ENCODE data around the gene OTULINL. TPM values are rescaled to one million over a fixed set of nuclear protein-coding genes. Genes with fewer than 3 reads are reported as not detected.

OTULINL gene
- polyA plus RNA-seq (0.22 to 0.62 TPM (median 0.61 TPM) in 3 replicates), polyA minus RNA-seq (0.16 to 0.59 TPM (median 0.29 TPM) in 3 replicates)
- 0.14 TPM for polyA plus RNA-seq (2011; ENCODE audit: low read depth)
- 0.14 and 0.21 TPM in 2 replicates for polyA plus RNA-seq (2011; cell fraction: cytosol; rRNA removed)
- polyA plus RNA-seq (2011; cell fraction: nucleus; rRNA removed): 0.67 and 0.74 TPM in 2 replicates
- polyA plus RNA-seq (2012; ENCODE audit: low replicate concordance): 0.08 and 0.48 TPM in 2 replicates
- not detected for polyA minus RNA-seq (2011; cell fraction: cytosol; rRNA and poly(A)+ RNA removed)
- polyA minus RNA-seq (2011; cell fraction: nucleus; rRNA and poly(A)+ RNA removed): 0.63 and 0.93 TPM in 2 replicates

DNA sequence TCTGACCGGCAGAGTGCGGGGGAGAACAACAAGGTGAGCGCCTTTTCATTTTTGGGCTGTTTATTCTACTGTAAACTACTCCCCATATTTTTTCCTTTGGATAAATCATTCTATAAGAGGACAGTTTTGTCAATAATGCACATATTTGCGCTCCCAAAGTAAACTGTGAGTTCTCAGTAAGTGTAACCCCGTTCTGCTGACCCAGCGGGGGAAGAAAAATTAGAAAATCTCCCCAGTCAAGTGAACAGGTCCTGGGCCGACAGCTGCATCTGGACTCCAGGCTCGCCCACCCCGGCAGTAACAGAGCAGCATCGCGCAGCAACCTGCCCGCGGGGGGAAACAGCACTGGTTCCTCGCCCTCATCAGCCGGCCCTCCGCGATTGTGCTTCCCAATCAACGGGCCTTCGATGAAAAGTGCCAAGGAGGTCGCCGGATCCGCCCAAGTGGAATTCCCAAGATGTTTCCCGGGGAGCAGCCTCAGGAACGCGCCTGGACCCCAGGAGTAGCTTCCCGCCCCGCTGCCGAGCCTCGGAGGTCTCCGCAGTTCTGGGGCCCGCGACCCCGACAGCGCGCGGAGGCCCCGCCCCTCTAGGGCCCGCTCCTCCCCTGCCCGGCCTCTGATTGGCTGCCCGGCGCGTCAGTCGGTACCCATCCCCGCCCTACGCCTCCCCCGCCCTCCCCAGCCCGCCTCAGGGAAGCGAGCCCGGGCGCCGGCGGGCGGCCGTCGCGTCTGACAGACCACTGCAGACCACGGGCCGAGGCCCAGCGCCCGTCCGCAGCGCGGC, at the start of gene OTULINL:
OTULINL (plus strand) TSS at position 687 of the 785 bp plus-strand sequence. CDS start 103 bp downstream, outside the sequence.
- H3K4me1 ChIP-seq (ENCODE audit: control insufficient read depth, extremely low read depth, insufficient read depth, low read length): no peaks in the 10 kb centered on the region
- H3K4me3 ChIP-seq (ENCODE audit: control insufficient read depth in 2 of 3, extremely low read depth in 1 of 3, insufficient read depth in 2 of 3, low read depth in 1 of 3, low read length in 3 of 3): peak within 1 kb of the TSS; percentile 42 to 68 (median 58)
- FAIRE-seq (no peak), DNase-seq (ENCODE audit: low read depth, low spot score) (no peak)
- H3K27ac ChIP-seq (ENCODE audit: control insufficient read depth, insufficient read depth, low read length): no peak within 1 kb of the TSS
- H3K4me2 ChIP-seq (ENCODE audit: control insufficient read depth, extremely low read depth, insufficient read depth, low read depth, low read length): peak within 1 kb of the TSS; percentile 70
- H3K9me3 ChIP-seq (ENCODE audit: control insufficient read depth, low read depth, low read length): no peaks in the 10 kb centered on the region
- no peak for TF ChIP-seq EZH2 (IDR thresholded peaks at IDR 0.05; ENCODE audit: low read length)
- no peak for TF ChIP-seq CTCF (optimal IDR thresholded peaks at IDR 0.05 in 1 of 3, IDR thresholded peaks at IDR 0.05 in 1 of 3, conservative IDR thresholded peaks at IDR 0.05 in 1 of 3; ENCODE audit: extremely low read depth in 1 of 3, insufficient read depth in 2 of 3, low read length in 3 of 3)
- no peaks in the 10 kb centered on the region for H3K36me3 ChIP-seq (ENCODE audit: control insufficient read depth in 2 of 2, extremely low read depth in 1 of 2, insufficient read depth in 2 of 2, low read length in 2 of 2)
- no peaks in the 10 kb centered on the region for H3K9me1 ChIP-seq (ENCODE audit: control insufficient read depth, extremely low read depth, insufficient read depth, low read length)
- H4K20me1 ChIP-seq (ENCODE audit: control insufficient read depth, extremely low read depth, insufficient read depth, low read length): no peaks in the 10 kb centered on the region
- no peak within 1 kb of the TSS for H3K9ac ChIP-seq (ENCODE audit: control insufficient read depth, extremely low read depth, insufficient read depth, low read length)
- H3K79me2 ChIP-seq (ENCODE audit: control insufficient read depth, insufficient read depth, low read length): no peaks in the 10 kb centered on the region
- H2AFZ ChIP-seq (ENCODE audit: control insufficient read depth, low read length): peak within 1 kb of the TSS; percentile 62
- dilution Hi-C loops (cut with MboI; ENCODE audit: extremely low pct_ligation_motif_present, low sequenced_read_pairs): no loop called here
- peaks cover 33% of the 10 kb centered on the region for H3K27me3 ChIP-seq (ENCODE audit: control insufficient read depth, extremely low read depth, insufficient read depth, low read length)

DNA sequence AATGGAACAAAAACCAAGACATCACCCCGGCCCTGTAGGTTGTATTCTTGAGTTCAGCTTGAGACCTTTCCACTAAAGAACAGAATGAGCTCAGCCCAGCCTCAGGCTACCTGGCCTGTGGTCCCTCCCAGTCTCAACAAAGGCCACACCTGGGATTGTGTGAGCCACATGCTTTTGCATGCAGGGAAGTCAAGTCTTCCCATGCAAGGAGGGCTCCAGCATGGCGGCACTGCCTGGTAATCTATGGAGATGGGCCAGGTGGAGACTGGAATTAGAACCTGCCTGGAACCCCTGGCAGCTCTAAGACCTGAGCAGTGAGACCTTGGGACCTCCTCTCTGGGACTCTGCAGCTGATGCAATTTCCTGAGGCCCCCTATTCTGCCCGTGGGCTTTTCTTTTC, 49.4 kb upstream of the OTULINL start:
- no peak for FAIRE-seq
- H3K9me3 ChIP-seq (ENCODE audit: control insufficient read depth, low read depth, low read length): no peaks in the 10 kb centered on the region

More for the DNA sequence above, 49.4 kb upstream of the OTULINL start:
- Histone ChIP-seq H3K36me3 (ENCODE audit: control insufficient read depth in 2 of 2, extremely low read depth in 1 of 2, insufficient read depth in 2 of 2, low read length in 2 of 2) (no peaks in the 10 kb centered on the region), H3K27ac (ENCODE audit: control insufficient read depth, insufficient read depth, low read length) (no peak overlapping the region), H3K9me1 (ENCODE audit: control insufficient read depth, extremely low read depth, insufficient read depth, low read length) (no peaks in the 10 kb centered on the region), H3K9ac (ENCODE audit: control insufficient read depth, extremely low read depth, insufficient read depth, low read length) (no peak overlapping the region), H4K20me1 (ENCODE audit: control insufficient read depth, extremely low read depth, insufficient read depth, low read length) (no peaks in the 10 kb centered on the region), H3K27me3 (ENCODE audit: control insufficient read depth, extremely low read depth, insufficient read depth, low read length) (no peaks in the 10 kb centered on the region), H3K79me2 (ENCODE audit: control insufficient read depth, insufficient read depth, low read length) (no peaks in the 10 kb centered on the region), H3K4me1 (ENCODE audit: control insufficient read depth, extremely low read depth, insufficient read depth, low read length) (no peaks in the 10 kb centered on the region), H3K4me3 (ENCODE audit: control insufficient read depth in 2 of 3, extremely low read depth in 1 of 3, insufficient read depth in 2 of 3, low read depth in 1 of 3, low read length in 3 of 3) (no peak overlapping the region), H2AFZ (ENCODE audit: control insufficient read depth, low read length) (no peak overlapping the region), H3K4me2 (ENCODE audit: control insufficient read depth, extremely low read depth, insufficient read depth, low read depth, low read length) (no peak overlapping the region)
- dilution Hi-C loops (cut with MboI; ENCODE audit: extremely low pct_ligation_motif_present, low sequenced_read_pairs): no loop called here
- no peak for DNase-seq (ENCODE audit: low read depth, low spot score)
- no peak for TF ChIP-seq CTCF (optimal IDR thresholded peaks at IDR 0.05 in 1 of 3, IDR thresholded peaks at IDR 0.05 in 1 of 3, conservative IDR thresholded peaks at IDR 0.05 in 1 of 3; ENCODE audit: extremely low read depth in 1 of 3, insufficient read depth in 2 of 3, low read length in 3 of 3)
- no peak for TF ChIP-seq EZH2 (IDR thresholded peaks at IDR 0.05; ENCODE audit: low read length)
